ENCODE measurements around the gene KIDINS220.

Gene KIDINS220

GRCh38 chr2:8691859-8692437, 145.5 kb downstream of the KIDINS220 start:
- DNase-seq, result no peak

- peak; percentile 68 to 88 (median 82) for DNase-seq
Measured at GRCh38 chr2:8685697-8686358, 151.6 kb downstream of the KIDINS220 start.

- DNase-seq, result peak; percentile 59 to 74 (median 60)
Measured at GRCh38 chr2:8684878-8685696, 152.3 kb downstream of the KIDINS220 start.

- DNase-seq, result peak; percentile 31 to 44 (median 43)
Measured at GRCh38 chr2:8684540-8684877, 152.9 kb downstream of the KIDINS220 start.

GRCh38 chr2:8682719-8683667, 154.4 kb downstream of the KIDINS220 start:
- peak; percentile 59 to 72 (median 62) for DNase-seq

- DNase-seq, result peak; percentile 100
Measured at GRCh38 chr2:8681786-8682692, 155.4 kb downstream of the KIDINS220 start, which contains the start of gene ID2. Gene ID2, plus strand, starts transcription at chr2:8682056. Its CDS starts 110 bp downstream, at chr2:8682166.

- DNase-seq, result peak; percentile 92 to 95 (median 93)
Measured at GRCh38 chr2:8680822-8681760, 156.3 kb downstream of the KIDINS220 start.

GRCh38 chr2:8679827-8680731, 157.3 kb downstream of the KIDINS220 start:
- DNase-seq, result peak in 1 of 3 donors; percentile 19

GRCh38 chr2:8679567-8679826, 157.9 kb downstream of the KIDINS220 start:
- DNase-seq, result no peak
